K562 (cell line): ENCODE data around the gene MRPL32.

Experiments
- ATF6 ChIP-seq: sonication (generic); formaldehyde crosslinking; IDR thresholded peaks from 2 replicates; pipeline ENCODE4 v1.4.0; 2020; ENCODE audit warnings: mild to moderate bottlenecking, missing genetic modification reagents
- ETV6 ChIP-seq, 3 experiments: fragments of 150-350 bp in 1 of 3; sonication (generic) in 1 of 3; formaldehyde crosslinking in 1 of 3; IDR thresholded peaks; 2 replicates each; pipeline versions ENCODE4 v1.6.1 to v1.8.0; 2014 to 2022; ENCODE audit warnings: borderline replicate concordance in 2 of 3, low read depth in 2 of 3, antibody characterized with exemption in 1 of 3, low read length in 1 of 3, mild to moderate bottlenecking in 1 of 3, missing genetic modification reagents in 1 of 3
- FOXK2 ChIP-seq, 2 experiments: fragments of 450-650 bp; IDR thresholded peaks in 1 of 2; conservative IDR thresholded peaks in 1 of 2; 2 replicates each; pipeline ENCODE4 v1.6.1; 2016; ENCODE audit warnings: low read depth in 2 of 2, mild to moderate bottlenecking in 1 of 2
- IRF9 ChIP-seq: fragments of 450-650 bp; IDR thresholded peaks from 2 replicates; pipeline ENCODE4 v1.6.1; 2016; ENCODE audit warnings: missing biosample characterization, missing genetic modification characterization
- KLF13 ChIP-seq: fragments of 450-650 bp; IDR thresholded peaks from 2 replicates; pipeline ENCODE4 v1.6.1; 2016; ENCODE audit warnings: missing genetic modification characterization, low read depth, mild to moderate bottlenecking, missing compliant biosample characterization, moderate library complexity, borderline replicate concordance
- LEF1 ChIP-seq: fragments of 450-650 bp; IDR thresholded peaks from 2 replicates; pipeline ENCODE4 v1.6.1; 2016; ENCODE audit warnings: mild to moderate bottlenecking
- MTF1 ChIP-seq: fragments of 250-450 bp; sonication (Bioruptor Pico); IDR thresholded peaks from 2 replicates; pipeline ENCODE4 v1.9.0; 2021; ENCODE audit warnings: moderate library complexity, mild to moderate bottlenecking, inconsistent platforms, borderline replicate concordance
- POLR2AphosphoS5 ChIP-seq: IDR thresholded peaks from 2 replicates; pipeline ENCODE4 v1.6.1; 2011; ENCODE audit warnings: mild to moderate bottlenecking, low read depth, low read length, moderate library complexity; ENCODE audit not compliant: control insufficient read depth, insufficient read depth
- RNF2 ChIP-seq: sonication (generic); IDR thresholded peaks from 2 replicates; pipeline ENCODE4 v1.6.1; 2016
- ZNF146 ChIP-seq: IDR thresholded peaks from one replicate; pipeline ENCODE4 v1.6.1; 2018; ENCODE audit warnings: missing compliant biosample characterization; ENCODE audit not compliant: unreplicated experiment
- ZNF274 ChIP-seq: IDR thresholded peaks from 2 replicates; pipeline ENCODE4 v1.6.1; 2011; ENCODE audit warnings: low read depth, mild to moderate bottlenecking, low read length, moderate library complexity, borderline replicate concordance
- TF ChIP-seq, protein P1 (sequence below), 2 experiments: fragments of 450-650 bp in 1 of 2; sonication (generic) in 1 of 2; formaldehyde crosslinking; conservative IDR thresholded peaks; 2 replicates each; pipeline versions ENCODE4 v1.4.0 to v1.8.1; 2020 to 2022; ENCODE audit warnings: mild to moderate bottlenecking in 1 of 2, missing genetic modification reagents in 1 of 2
- TF ChIP-seq, protein P2 (sequence below), 3 experiments: IDR thresholded peaks in 2 of 3; conservative IDR thresholded peaks in 1 of 3; 2 replicates each; pipeline ENCODE4 v1.5.1; 2011 to 2012; ENCODE audit warnings: low read length in 3 of 3, mild to moderate bottlenecking in 3 of 3, control low read depth in 2 of 3, improper control_type of control experiment in 1 of 3, inconsistent platforms in 1 of 3, low read depth in 1 of 3, mixed read lengths in 1 of 3, moderate library complexity in 1 of 3; ENCODE audit not compliant: insufficient read depth in 2 of 3

DNA sequence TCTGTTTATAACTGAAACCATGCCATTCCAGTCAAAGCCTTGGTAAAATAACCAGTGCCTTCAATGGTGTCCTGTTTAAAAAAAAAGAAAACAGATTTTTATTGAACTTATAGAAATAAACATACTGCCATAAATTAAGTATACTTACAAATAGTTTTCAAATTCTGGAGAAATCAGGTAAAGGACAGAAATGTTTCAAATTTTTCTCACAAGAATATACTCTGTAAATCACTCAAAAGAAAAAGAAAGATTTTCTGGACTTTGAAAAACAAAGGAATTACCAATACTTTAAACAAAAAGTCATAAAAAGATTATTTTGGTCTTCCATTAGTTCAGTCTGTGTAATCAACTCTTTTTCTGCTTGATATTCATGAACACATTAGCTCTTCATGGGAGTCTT, 23.9 kb downstream of the MRPL32 start:
- no peak for TF ChIP-seq MTF1 (CRISPR knock-in tag)
- TF ChIP-seq ETV6 (IDR thresholded peaks at IDR 0.05; ENCODE audit: borderline replicate concordance in 1 of 2, low read depth in 2 of 2, low read length in 1 of 2), result no peak
- no peak for TF ChIP-seq ETV6 (CRISPR knock-in tag; IDR thresholded peaks at IDR 0.05; ENCODE audit: borderline replicate concordance)
- TF ChIP-seq, protein P1, sequence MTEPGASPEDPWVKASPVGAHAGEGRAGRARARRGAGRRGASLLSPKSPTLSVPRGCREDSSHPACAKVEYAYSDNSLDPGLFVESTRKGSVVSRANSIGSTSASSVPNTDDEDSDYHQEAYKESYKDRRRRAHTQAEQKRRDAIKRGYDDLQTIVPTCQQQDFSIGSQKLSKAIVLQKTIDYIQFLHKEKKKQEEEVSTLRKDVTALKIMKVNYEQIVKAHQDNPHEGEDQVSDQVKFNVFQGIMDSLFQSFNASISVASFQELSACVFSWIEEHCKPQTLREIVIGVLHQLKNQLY (CRISPR knock-in tag; conservative IDR thresholded peaks at IDR 0.05), result no peak
- TF ChIP-seq ATF6 (CRISPR knock-in tag), result no peak
- TF ChIP-seq POLR2AphosphoS5, result no peak
- TF ChIP-seq, protein P2, sequence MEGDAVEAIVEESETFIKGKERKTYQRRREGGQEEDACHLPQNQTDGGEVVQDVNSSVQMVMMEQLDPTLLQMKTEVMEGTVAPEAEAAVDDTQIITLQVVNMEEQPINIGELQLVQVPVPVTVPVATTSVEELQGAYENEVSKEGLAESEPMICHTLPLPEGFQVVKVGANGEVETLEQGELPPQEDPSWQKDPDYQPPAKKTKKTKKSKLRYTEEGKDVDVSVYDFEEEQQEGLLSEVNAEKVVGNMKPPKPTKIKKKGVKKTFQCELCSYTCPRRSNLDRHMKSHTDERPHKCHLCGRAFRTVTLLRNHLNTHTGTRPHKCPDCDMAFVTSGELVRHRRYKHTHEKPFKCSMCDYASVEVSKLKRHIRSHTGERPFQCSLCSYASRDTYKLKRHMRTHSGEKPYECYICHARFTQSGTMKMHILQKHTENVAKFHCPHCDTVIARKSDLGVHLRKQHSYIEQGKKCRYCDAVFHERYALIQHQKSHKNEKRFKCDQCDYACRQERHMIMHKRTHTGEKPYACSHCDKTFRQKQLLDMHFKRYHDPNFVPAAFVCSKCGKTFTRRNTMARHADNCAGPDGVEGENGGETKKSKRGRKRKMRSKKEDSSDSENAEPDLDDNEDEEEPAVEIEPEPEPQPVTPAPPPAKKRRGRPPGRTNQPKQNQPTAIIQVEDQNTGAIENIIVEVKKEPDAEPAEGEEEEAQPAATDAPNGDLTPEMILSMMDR (IDR thresholded peaks at IDR 0.05 in 2 of 3, conservative IDR thresholded peaks at IDR 0.05 in 1 of 3; ENCODE audit: insufficient read depth in 2 of 3, low read depth in 1 of 3, low read length in 3 of 3), result no peak
- TF ChIP-seq ZNF146, result no peak
- no peak for TF ChIP-seq FOXK2 (conservative IDR thresholded peaks at IDR 0.05 in 1 of 2, IDR thresholded peaks at IDR 0.05 in 1 of 2; ENCODE audit: low read depth in 2 of 2)
- no peak for TF ChIP-seq KLF13 (tag)
- no peak for TF ChIP-seq ZNF274
- TF ChIP-seq RNF2, result no peak
- TF ChIP-seq IRF9, result no peak
- TF ChIP-seq LEF1, result no peak
